ENCODE results near the gene LDHA. TPM values are rescaled to one million over a fixed set of nuclear protein-coding genes. Genes with fewer than 3 reads are reported as not detected.

The LDHA gene
- total and polyA plus RNA-seq, 9 of the 15 experiments (the other 6 are each of a cell fraction or from before 2014, with no cell fraction given): 535 to 3,001 (median 926) TPM

DNA sequence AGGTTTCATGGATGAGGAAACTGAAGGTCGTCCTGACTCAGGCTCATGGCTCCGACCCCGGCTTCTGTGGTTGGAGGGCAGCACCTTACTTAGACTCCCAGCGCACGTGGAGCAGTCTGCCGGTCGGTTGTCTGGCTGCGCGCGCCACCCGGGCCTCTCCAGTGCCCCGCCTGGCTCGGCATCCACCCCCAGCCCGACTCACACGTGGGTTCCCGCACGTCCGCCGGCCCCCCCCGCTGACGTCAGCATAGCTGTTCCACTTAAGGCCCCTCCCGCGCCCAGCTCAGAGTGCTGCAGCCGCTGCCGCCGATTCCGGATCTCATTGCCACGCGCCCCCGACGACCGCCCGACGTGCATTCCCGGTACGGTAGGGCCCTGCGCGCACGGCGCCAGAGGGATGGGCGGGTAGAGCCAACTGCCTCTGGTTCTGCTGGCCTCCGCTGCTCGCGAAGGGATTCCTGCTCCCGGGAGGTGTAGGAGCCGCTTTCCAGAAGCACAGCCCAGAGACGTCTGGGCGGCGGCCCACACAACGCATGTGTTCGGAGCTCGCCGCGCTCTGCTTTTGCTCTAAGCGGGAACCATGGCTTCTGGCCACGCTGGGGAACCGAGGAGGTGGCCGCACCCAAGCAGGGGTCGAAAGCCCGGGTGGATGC is at the start of gene LDHA (continued):
- TF ChIP-seq MYC (IDR thresholded peaks at IDR 0.05; ENCODE audit: low read depth, low read length) (peak; percentile 98), MYC (CRISPR knock-in tag; IDR thresholded peaks at IDR 0.05; ENCODE audit: borderline replicate concordance, low read depth) (peak; percentile 70; the same call in 1 of the 2 replicates), NEUROD1 (IDR thresholded peaks at IDR 0.05; ENCODE audit: borderline replicate concordance, low read depth, low read length, partially characterized antibody) (peak; percentile 83), RBFOX2 (IDR thresholded peaks at IDR 0.05; ENCODE audit: low read depth, low read length) (peak; percentile 100), ARNT (IDR thresholded peaks at IDR 0.05) (0 out of 4 replicates have a peak, but pooled peaks of 1 of the 2 experiments have one; percentile 47), NRF1 (conservative IDR thresholded peaks at IDR 0.05 in 1 of 2, IDR thresholded peaks at IDR 0.05 in 1 of 2) (peak; percentile 85 to 87), MYNN (IDR thresholded peaks at IDR 0.05) (peak; percentile 27; the same call in 1 of the 2 replicates), MYNN (CRISPR knock-in tag; IDR thresholded peaks at IDR 0.05) (no peak), CCNT2 (IDR thresholded peaks at IDR 0.05; ENCODE audit: borderline replicate concordance, extremely low read depth, insufficient read length, low read depth, low read length) (peak; percentile 92), DPF2 (IDR thresholded peaks at IDR 0.05) (peak; percentile 25; the same call in 1 of the 2 replicates), EGR1 (conservative IDR thresholded peaks at IDR 0.05) (peak; percentile 63), NCOA6 (IDR thresholded peaks at IDR 0.05) (peak; percentile 97), BCL6 (CRISPR knock-in tag; IDR thresholded peaks at IDR 0.05) (no peak), YY1 (IDR thresholded peaks at IDR 0.05; ENCODE audit: borderline replicate concordance in 1 of 3, control insufficient read depth in 1 of 3, extremely low read depth in 1 of 3, insufficient read depth in 3 of 3, insufficient read length in 1 of 3, insufficient replicate concordance in 2 of 3, low read depth in 1 of 3, low read length in 2 of 3) (peak in 1 of 3 experiments; percentile 59), ETV5 (CRISPR knock-in tag; IDR thresholded peaks at IDR 0.05; ENCODE audit: low read depth) (peak; percentile 69; the same call in 1 of the 2 replicates), STAT5B (CRISPR knock-in tag; IDR thresholded peaks at IDR 0.05) (no peak), RAD21 (CRISPR knock-in tag; conservative IDR thresholded peaks at IDR 0.05 in 1 of 2, IDR thresholded peaks at IDR 0.05 in 1 of 2) (peak in 1 of 2 experiments; percentile 12; a peak in 3 of 4 replicates), CREB1 (IDR thresholded peaks at IDR 0.05) (peak; percentile 95), CREB1 (CRISPR knock-in tag; IDR thresholded peaks at IDR 0.05) (peak; percentile 94), FOXP1 (CRISPR knock-in tag; IDR thresholded peaks at IDR 0.05) (peak; percentile 82; the same call in 1 of the 2 replicates)
- TF ChIP-seq, protein P1, sequence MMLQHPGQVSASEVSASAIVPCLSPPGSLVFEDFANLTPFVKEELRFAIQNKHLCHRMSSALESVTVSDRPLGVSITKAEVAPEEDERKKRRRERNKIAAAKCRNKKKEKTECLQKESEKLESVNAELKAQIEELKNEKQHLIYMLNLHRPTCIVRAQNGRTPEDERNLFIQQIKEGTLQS (IDR thresholded peaks at IDR 0.05): peak; percentile 88
- TF ChIP-seq, protein P1 (CRISPR knock-in tag; conservative IDR thresholded peaks at IDR 0.05): peak; percentile 76; the same call in 1 of the 2 replicates
- TF ChIP-seq, protein P2, sequence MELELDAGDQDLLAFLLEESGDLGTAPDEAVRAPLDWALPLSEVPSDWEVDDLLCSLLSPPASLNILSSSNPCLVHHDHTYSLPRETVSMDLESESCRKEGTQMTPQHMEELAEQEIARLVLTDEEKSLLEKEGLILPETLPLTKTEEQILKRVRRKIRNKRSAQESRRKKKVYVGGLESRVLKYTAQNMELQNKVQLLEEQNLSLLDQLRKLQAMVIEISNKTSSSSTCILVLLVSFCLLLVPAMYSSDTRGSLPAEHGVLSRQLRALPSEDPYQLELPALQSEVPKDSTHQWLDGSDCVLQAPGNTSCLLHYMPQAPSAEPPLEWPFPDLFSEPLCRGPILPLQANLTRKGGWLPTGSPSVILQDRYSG (tag; conservative IDR thresholded peaks at IDR 0.05; ENCODE audit: low read depth): peak; percentile 83
- TF ChIP-seq, protein P3, sequence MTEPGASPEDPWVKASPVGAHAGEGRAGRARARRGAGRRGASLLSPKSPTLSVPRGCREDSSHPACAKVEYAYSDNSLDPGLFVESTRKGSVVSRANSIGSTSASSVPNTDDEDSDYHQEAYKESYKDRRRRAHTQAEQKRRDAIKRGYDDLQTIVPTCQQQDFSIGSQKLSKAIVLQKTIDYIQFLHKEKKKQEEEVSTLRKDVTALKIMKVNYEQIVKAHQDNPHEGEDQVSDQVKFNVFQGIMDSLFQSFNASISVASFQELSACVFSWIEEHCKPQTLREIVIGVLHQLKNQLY (CRISPR knock-in tag; conservative IDR thresholded peaks at IDR 0.05): 0 out of 4 replicates have a peak, but pooled peaks of 1 of the 2 experiments have one; percentile 73
- TF ChIP-seq, protein P4, sequence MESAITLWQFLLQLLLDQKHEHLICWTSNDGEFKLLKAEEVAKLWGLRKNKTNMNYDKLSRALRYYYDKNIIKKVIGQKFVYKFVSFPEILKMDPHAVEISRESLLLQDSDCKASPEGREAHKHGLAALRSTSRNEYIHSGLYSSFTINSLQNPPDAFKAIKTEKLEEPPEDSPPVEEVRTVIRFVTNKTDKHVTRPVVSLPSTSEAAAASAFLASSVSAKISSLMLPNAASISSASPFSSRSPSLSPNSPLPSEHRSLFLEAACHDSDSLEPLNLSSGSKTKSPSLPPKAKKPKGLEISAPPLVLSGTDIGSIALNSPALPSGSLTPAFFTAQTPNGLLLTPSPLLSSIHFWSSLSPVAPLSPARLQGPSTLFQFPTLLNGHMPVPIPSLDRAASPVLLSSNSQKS (CRISPR knock-in tag; IDR thresholded peaks at IDR 0.05): no peak
